Gastroesophageal sphincter (tissue), 3 donors: Measurements from ENCODE around the gene BICC1.

Experiments used
- CTCF ChIP-seq, 4 experiments: fragments of 200-600 bp in 2 of 4; fragments of 450-650 bp in 2 of 4; sonication (generic) in 1 of 4; IDR thresholded peaks; one replicate each; pipeline ENCODE4 v1.5.1; 2017 to 2019; ENCODE audit warnings: antibody characterized with exemption in 4 of 4, mild to moderate bottlenecking in 2 of 4, moderate library complexity in 2 of 4
- POLR2AphosphoS5 ChIP-seq: sonication (generic); formaldehyde crosslinking; IDR thresholded peaks from one replicate; pipeline ENCODE4 v1.6.1; 2017; ENCODE audit warnings: antibody characterized with exemption

GRCh38 chr10:58567652-58568051 lies 55.0 kb downstream of the BICC1 start:
- TF ChIP-seq POLR2AphosphoS5 (no peak), CTCF (IDR thresholded peaks at IDR 0.05) (no peak)
